ENCODE measurements around the gene FBXO41.

DNA sequence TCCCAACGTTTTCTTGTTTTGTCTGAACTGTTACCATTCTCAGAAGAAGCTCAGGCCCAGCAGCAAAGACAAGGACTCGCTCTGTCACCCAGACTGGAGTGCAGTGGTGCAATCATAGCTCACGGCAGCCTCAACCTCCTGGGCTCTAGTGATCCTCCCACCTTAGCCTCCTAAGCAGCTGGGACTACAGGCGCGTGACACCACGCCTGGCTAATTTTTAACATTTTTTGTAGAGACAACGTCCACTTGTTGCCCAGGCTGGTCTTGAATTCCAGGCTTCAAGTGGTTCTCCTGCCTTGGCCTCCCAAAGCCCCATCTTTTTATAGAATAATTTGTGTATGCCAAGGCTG is 72.2 kb downstream of the FBXO41 start:
- TF ChIP-seq, protein P1, sequence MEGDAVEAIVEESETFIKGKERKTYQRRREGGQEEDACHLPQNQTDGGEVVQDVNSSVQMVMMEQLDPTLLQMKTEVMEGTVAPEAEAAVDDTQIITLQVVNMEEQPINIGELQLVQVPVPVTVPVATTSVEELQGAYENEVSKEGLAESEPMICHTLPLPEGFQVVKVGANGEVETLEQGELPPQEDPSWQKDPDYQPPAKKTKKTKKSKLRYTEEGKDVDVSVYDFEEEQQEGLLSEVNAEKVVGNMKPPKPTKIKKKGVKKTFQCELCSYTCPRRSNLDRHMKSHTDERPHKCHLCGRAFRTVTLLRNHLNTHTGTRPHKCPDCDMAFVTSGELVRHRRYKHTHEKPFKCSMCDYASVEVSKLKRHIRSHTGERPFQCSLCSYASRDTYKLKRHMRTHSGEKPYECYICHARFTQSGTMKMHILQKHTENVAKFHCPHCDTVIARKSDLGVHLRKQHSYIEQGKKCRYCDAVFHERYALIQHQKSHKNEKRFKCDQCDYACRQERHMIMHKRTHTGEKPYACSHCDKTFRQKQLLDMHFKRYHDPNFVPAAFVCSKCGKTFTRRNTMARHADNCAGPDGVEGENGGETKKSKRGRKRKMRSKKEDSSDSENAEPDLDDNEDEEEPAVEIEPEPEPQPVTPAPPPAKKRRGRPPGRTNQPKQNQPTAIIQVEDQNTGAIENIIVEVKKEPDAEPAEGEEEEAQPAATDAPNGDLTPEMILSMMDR (IDR thresholded peaks at IDR 0.05): no peak
- TF ChIP-seq POLR2AphosphoS5 (IDR thresholded peaks at IDR 0.05): no peak
- TF ChIP-seq POLR2A (IDR thresholded peaks at IDR 0.05; ENCODE audit: low read depth): no peak
- no peak for TF ChIP-seq EP300 (IDR thresholded peaks at IDR 0.05)
